ENCODE data around the gene DGCR2.

DNA sequence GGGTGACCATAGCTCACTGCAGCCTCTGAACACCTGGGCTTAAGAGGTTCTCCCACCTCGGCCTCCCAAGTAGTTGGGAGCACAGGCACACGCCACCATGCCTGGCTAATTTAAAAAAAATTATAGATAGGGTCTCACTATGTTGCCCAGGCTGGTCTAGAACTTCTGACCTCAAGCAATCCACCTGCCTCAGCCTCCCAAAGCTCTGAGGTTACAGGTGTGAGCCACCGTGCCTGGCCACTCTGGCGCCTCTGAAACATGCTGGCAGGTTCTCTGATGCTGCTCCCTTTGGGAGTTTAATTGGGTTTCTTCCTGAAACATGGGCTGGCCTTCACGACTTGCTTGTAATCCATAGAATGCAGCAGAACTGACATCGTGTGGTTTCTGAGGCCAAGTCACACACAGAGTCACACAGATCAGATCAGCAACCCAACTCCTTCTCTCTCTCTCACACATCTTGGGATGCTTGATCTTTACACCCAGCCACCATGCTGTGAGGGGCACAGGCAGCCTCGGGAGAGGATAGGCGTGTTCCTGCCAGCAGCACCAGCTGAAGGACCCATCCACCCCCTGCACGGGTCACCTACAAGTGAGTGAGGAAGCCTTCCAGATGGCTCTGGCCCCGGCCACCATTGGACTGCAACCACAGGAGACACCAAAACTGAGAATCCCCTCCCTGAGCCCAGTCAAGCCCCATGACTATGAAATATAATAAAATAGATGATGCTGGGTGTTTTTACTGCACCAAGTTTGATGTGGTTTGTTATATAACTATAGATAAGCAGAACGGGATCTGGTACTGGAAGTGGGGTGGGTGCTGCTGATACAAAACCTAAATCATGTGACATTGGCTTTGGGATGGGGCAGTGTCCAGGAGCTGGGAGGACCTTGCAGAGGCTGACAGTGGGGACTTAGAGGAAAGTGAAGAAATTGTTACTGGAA is 31.0 kb upstream of the DGCR2 start:
- TF ChIP-seq, protein P1, sequence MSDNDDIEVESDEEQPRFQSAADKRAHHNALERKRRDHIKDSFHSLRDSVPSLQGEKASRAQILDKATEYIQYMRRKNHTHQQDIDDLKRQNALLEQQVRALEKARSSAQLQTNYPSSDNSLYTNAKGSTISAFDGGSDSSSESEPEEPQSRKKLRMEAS (IDR thresholded peaks at IDR 0.05): no peak
- TF ChIP-seq CREB1 (IDR thresholded peaks at IDR 0.05) (no peak), SIN3A (conservative IDR thresholded peaks at IDR 0.05 in 1 of 2, IDR thresholded peaks at IDR 0.05 in 1 of 2; ENCODE audit: low read depth in 1 of 2, low read length in 2 of 2) (no peak), TEAD4 (IDR thresholded peaks at IDR 0.05; ENCODE audit: low read depth, low read length) (no peak), JUND (IDR thresholded peaks at IDR 0.05; ENCODE audit: low read length) (no peak), EZH2 (IDR thresholded peaks at IDR 0.05; ENCODE audit: low read depth, low read length, severe bottlenecking) (no peak)
- TF ChIP-seq, protein P2, sequence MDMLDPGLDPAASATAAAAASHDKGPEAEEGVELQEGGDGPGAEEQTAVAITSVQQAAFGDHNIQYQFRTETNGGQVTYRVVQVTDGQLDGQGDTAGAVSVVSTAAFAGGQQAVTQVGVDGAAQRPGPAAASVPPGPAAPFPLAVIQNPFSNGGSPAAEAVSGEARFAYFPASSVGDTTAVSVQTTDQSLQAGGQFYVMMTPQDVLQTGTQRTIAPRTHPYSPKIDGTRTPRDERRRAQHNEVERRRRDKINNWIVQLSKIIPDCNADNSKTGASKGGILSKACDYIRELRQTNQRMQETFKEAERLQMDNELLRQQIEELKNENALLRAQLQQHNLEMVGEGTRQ (IDR thresholded peaks at IDR 0.05; ENCODE audit: low read length): no peak
- TF ChIP-seq, protein P3, sequence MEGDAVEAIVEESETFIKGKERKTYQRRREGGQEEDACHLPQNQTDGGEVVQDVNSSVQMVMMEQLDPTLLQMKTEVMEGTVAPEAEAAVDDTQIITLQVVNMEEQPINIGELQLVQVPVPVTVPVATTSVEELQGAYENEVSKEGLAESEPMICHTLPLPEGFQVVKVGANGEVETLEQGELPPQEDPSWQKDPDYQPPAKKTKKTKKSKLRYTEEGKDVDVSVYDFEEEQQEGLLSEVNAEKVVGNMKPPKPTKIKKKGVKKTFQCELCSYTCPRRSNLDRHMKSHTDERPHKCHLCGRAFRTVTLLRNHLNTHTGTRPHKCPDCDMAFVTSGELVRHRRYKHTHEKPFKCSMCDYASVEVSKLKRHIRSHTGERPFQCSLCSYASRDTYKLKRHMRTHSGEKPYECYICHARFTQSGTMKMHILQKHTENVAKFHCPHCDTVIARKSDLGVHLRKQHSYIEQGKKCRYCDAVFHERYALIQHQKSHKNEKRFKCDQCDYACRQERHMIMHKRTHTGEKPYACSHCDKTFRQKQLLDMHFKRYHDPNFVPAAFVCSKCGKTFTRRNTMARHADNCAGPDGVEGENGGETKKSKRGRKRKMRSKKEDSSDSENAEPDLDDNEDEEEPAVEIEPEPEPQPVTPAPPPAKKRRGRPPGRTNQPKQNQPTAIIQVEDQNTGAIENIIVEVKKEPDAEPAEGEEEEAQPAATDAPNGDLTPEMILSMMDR (IDR thresholded peaks at IDR 0.05; ENCODE audit: control extremely low read depth in 1 of 3, insufficient read depth in 1 of 3, low read depth in 1 of 3, low read length in 3 of 3): no peak
- TF ChIP-seq, protein P4, sequence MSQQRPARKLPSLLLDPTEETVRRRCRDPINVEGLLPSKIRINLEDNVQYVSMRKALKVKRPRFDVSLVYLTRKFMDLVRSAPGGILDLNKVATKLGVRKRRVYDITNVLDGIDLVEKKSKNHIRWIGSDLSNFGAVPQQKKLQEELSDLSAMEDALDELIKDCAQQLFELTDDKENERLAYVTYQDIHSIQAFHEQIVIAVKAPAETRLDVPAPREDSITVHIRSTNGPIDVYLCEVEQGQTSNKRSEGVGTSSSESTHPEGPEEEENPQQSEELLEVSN (IDR thresholded peaks at IDR 0.05): no peak
- TF ChIP-seq, protein P5, sequence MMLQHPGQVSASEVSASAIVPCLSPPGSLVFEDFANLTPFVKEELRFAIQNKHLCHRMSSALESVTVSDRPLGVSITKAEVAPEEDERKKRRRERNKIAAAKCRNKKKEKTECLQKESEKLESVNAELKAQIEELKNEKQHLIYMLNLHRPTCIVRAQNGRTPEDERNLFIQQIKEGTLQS (IDR thresholded peaks at IDR 0.05; ENCODE audit: insufficient read depth, low read depth, low read length): no peak

All from H1 (cell line).